Ascending aorta (tissue), 2 donors: ENCODE data around the gene ERCC6L. TPM values are rescaled to one million over a fixed set of nuclear protein-coding genes. Genes with fewer than 3 reads are reported as not detected.
"Not testable (repeated sequence)": the region's sequence is repeated elsewhere in the genome, so short reads cannot be mapped to it uniquely, and the experiment has no call there.

Source experiments
- DNase-seq, 2 donors: peaks; one replicate each; pipeline ENCODE4 v3.0.0-alpha.2; 2019; ENCODE audit warnings: low spot score in 2 of 2
- H3K27ac ChIP-seq, 2 donors: fragments of 200-600 bp; sonication (generic); one replicate each; pipeline ENCODE4 v1.5.1; 2016 to 2017; ENCODE audit warnings: mild to moderate bottlenecking in 1 of 2
- H3K27me3 ChIP-seq: fragments of 200-600 bp; sonication (generic); one replicate; pipeline ENCODE4 v1.5.1; 2017
- H3K36me3 ChIP-seq, 2 donors: fragments of 200-600 bp; sonication (generic); one replicate each; pipeline ENCODE4 v1.5.1; 2016
- H3K4me1 ChIP-seq, 2 donors: fragments of 200-600 bp; sonication (generic); one replicate each; pipeline ENCODE4 v1.5.1; 2016 to 2017; ENCODE audit warnings: mild to moderate bottlenecking in 1 of 2
- H3K4me3 ChIP-seq, 2 donors: fragments of 200-600 bp; sonication (generic); one replicate each; pipeline ENCODE4 v1.5.1; 2016 to 2017; ENCODE audit warnings: mild to moderate bottlenecking in 1 of 2
- H3K9me3 ChIP-seq, 2 donors: fragments of 200-600 bp; sonication (generic); one replicate each; pipeline ENCODE4 v1.5.1; 2016
- CTCF ChIP-seq, 3 experiments: fragments of 200-600 bp in 2 of 3; fragments of 450-650 bp in 1 of 3; sonication (generic) in 2 of 3; IDR thresholded peaks; one replicate each; pipeline ENCODE4 v1.5.1; 2016 to 2019; ENCODE audit warnings: antibody characterized with exemption in 3 of 3, mild to moderate bottlenecking in 1 of 3, moderate library complexity in 1 of 3
- intact Hi-C: fragments of 100-400 bp; cut with DNase I; formaldehyde crosslinking; loops from one replicate; pipeline ENCODE4 v1.15.1; 2023
- total RNA-seq: library from RNA; depleted of rRNA; stranded (reverse); fragments of >200 nt; gene quantifications from one replicate; pipeline ENCODE4 v1.1.0, GENCODE V29; 2016

Gene ERCC6L
- total RNA-seq, 1 donor from 2014 or later = not detected

GRCh38 chrX:72236841-72237240 is 2.0 kb downstream of the ERCC6L start:
- Histone ChIP-seq H3K27ac (no peak overlapping the region), H3K4me1 (no peaks in the 10 kb centered on the region), H3K9me3 (no peaks in the 10 kb centered on the region), H3K4me3 (no peak overlapping the region), H3K27me3 (no peaks in the 10 kb centered on the region), H3K36me3 (no peaks in the 10 kb centered on the region)
- no peak for DNase-seq
- intact Hi-C loops = no loop called here
- TF ChIP-seq CTCF (IDR thresholded peaks at IDR 0.05) = no peak

GRCh38 chrX:72230290-72230689 is 8.5 kb downstream of the ERCC6L start:
- intact Hi-C loops = no loop called here
- H3K4me1 ChIP-seq = no peaks in the 10 kb centered on the region
- H3K4me3 ChIP-seq = no peak overlapping the region
- H3K27me3 ChIP-seq = no peaks in the 10 kb centered on the region
- no peak overlapping the region for H3K27ac ChIP-seq
- no peaks in the 10 kb centered on the region for H3K36me3 ChIP-seq
- H3K9me3 ChIP-seq = peaks cover 5 to 13% of the 10 kb centered on the region in 2 donors
- no peak for TF ChIP-seq CTCF (IDR thresholded peaks at IDR 0.05)
- DNase-seq = no peak

- not testable (repeated sequence) for H3K4me1 ChIP-seq, DNase-seq
Observed at GRCh38 chrX:72220375-72220774, 18.5 kb downstream of the ERCC6L start.

GRCh38 chrX:72216973-72217372 is 21.9 kb downstream of the ERCC6L start:
- Histone ChIP-seq H3K36me3 (no peaks in the 10 kb centered on the region), H3K27me3 (no peaks in the 10 kb centered on the region), H3K27ac (no peak overlapping the region), H3K9me3 (no peaks in the 10 kb centered on the region), H3K4me1 (no peaks in the 10 kb centered on the region), H3K4me3 (no peak overlapping the region)
- no peak for DNase-seq
- intact Hi-C loops = no loop called here
- no peak for TF ChIP-seq CTCF (IDR thresholded peaks at IDR 0.05)

More at GRCh38 chrX:72220375-72220774, 18.5 kb downstream of the ERCC6L start:
- H3K36me3 ChIP-seq, H3K27ac ChIP-seq, intact Hi-C loops, H3K4me3 ChIP-seq, H3K9me3 ChIP-seq, H3K27me3 ChIP-seq: not testable (repeated sequence)

GRCh38 chrX:72208126-72208800 is 30.6 kb downstream of the ERCC6L start:
- H3K9me3 ChIP-seq = no peaks in the 10 kb centered on the region
- no peak for DNase-seq
- peaks cover 0 to 8% of the 10 kb centered on the region in 2 donors for H3K36me3 ChIP-seq
- TF ChIP-seq CTCF (IDR thresholded peaks at IDR 0.05) = no peak
- H3K4me1 ChIP-seq = no peaks in the 10 kb centered on the region
- H3K27me3 ChIP-seq = no peaks in the 10 kb centered on the region
- intact Hi-C loops = no loop called here
- no peak overlapping the region for H3K27ac ChIP-seq
- no peak overlapping the region for H3K4me3 ChIP-seq

- no peak overlapping the region for H3K4me3 ChIP-seq
- TF ChIP-seq CTCF (IDR thresholded peaks at IDR 0.05) = no peak
- H3K9me3 ChIP-seq = no peaks in the 10 kb centered on the region
- intact Hi-C loops = no loop called here
- H3K4me1 ChIP-seq = no peaks in the 10 kb centered on the region
- H3K36me3 ChIP-seq = peaks cover 0 to 8% of the 10 kb centered on the region in 2 donors
- DNase-seq = no peak
- H3K27ac ChIP-seq = no peak overlapping the region
- H3K27me3 ChIP-seq = no peaks in the 10 kb centered on the region
Observed at GRCh38 chrX:72207366-72207765, 31.5 kb downstream of the ERCC6L start.
